ENCODE measurements around the gene FBXL13. TPM values are rescaled to one million over a fixed set of nuclear protein-coding genes. Genes with fewer than 3 reads are reported as not detected.
"Not testable (repeated sequence)": the region's sequence is repeated elsewhere in the genome, so short reads cannot be mapped to it uniquely, and the experiment has no call there.

Gene FBXL13
- total RNA-seq, 1 experiment from 2014 or later = 2.5 TPM

GRCh38 chr7:103048833-103049232 lies 25.8 kb downstream of the FBXL13 start:
- Histone ChIP-seq H3K9me3 (ENCODE audit: control insufficient read depth, insufficient read depth, low read depth, low read length) (peaks cover 38% of the 10 kb centered on the region; the same call in 1 of the 2 replicates), H3K4me1 (ENCODE audit: control insufficient read depth, insufficient read depth, low read length) (no peaks in the 10 kb centered on the region), H3K27me3 (ENCODE audit: control insufficient read depth, insufficient read depth, low read length) (no peaks in the 10 kb centered on the region), H3K4me3 (ENCODE audit: low read depth in 2 of 2, low read length in 2 of 2) (no peak overlapping the region), H3K27ac (ENCODE audit: low read length) (no peak overlapping the region), H3K36me3 (ENCODE audit: control insufficient read depth, insufficient read depth, low read length) (no peaks in the 10 kb centered on the region)
- TF ChIP-seq POLR2AphosphoS5 (IDR thresholded peaks at IDR 0.05; ENCODE audit: low read depth, low read length) (no peak), SIN3A (IDR thresholded peaks at IDR 0.05; ENCODE audit: borderline replicate concordance, insufficient read depth, low read depth, low read length) (no peak), REST (IDR thresholded peaks at IDR 0.05; ENCODE audit: insufficient read depth in 1 of 2, low read depth in 2 of 2, low read length in 1 of 2) (no peak), CTCF (IDR thresholded peaks at IDR 0.05) (no peak), TCF7L2 (IDR thresholded peaks at IDR 0.05; ENCODE audit: low read depth, low read length) (no peak)
- POLR2A ChIA-PET = no interaction called here
- ATAC-seq = no peak
- no TSS peak for BruUV-seq (replicated peaks)
- in situ Hi-C loops (cut with HindIII; ENCODE audit: low pct_unique_long_range_greater_than_20kb, low sequenced_read_pairs) (no loop called here), intact Hi-C loops (cut with micrococcal nuclease; ENCODE audit: unreplicated experiment) (no loop called here)
- CTCF ChIA-PET = no interaction called here
- no peak for DNase-seq (ENCODE audit: low read depth, low spot score)

GRCh38 chr7:103041815-103042214 lies 32.8 kb downstream of the FBXL13 start:
- peaks cover 12% of the 10 kb centered on the region; the same call in 1 of the 2 replicates for H3K9me3 ChIP-seq (ENCODE audit: control insufficient read depth, insufficient read depth, low read depth, low read length)
- ATAC-seq = not testable (repeated sequence)

GRCh38 chr7:103037823-103038739 lies 36.5 kb downstream of the FBXL13 start:
- intact Hi-C loops (cut with micrococcal nuclease; ENCODE audit: unreplicated experiment); DNase-seq (ENCODE audit: low read depth, low spot score); H3K4me1 ChIP-seq (ENCODE audit: control insufficient read depth, insufficient read depth, low read length); H3K36me3 ChIP-seq (ENCODE audit: control insufficient read depth, insufficient read depth, low read length); H3K9me3 ChIP-seq (ENCODE audit: control insufficient read depth, insufficient read depth, low read depth, low read length); BruUV-seq (replicated peaks); H3K4me3 ChIP-seq (ENCODE audit: low read depth in 2 of 2, low read length in 2 of 2); in situ Hi-C loops (cut with HindIII; ENCODE audit: low pct_unique_long_range_greater_than_20kb, low sequenced_read_pairs); CTCF ChIA-PET; ATAC-seq; H3K27ac ChIP-seq (ENCODE audit: low read length); H3K27me3 ChIP-seq (ENCODE audit: control insufficient read depth, insufficient read depth, low read length): not testable (repeated sequence)
- POLR2A ChIA-PET = interaction anchor here (0.7 kb wide), 1 partner anchor 280 kb away, joined by 6 read pairs; no protein-coding TSS in a partner anchor

More at GRCh38 chr7:103041815-103042214, 32.8 kb downstream of the FBXL13 start:
- H3K27ac ChIP-seq (ENCODE audit: low read length); H3K4me3 ChIP-seq (ENCODE audit: low read depth in 2 of 2, low read length in 2 of 2); in situ Hi-C loops (cut with HindIII; ENCODE audit: low pct_unique_long_range_greater_than_20kb, low sequenced_read_pairs); DNase-seq (ENCODE audit: low read depth, low spot score); CTCF ChIA-PET; H3K4me1 ChIP-seq (ENCODE audit: control insufficient read depth, insufficient read depth, low read length); H3K27me3 ChIP-seq (ENCODE audit: control insufficient read depth, insufficient read depth, low read length); BruUV-seq (replicated peaks); POLR2A ChIA-PET; H3K36me3 ChIP-seq (ENCODE audit: control insufficient read depth, insufficient read depth, low read length); intact Hi-C loops (cut with micrococcal nuclease; ENCODE audit: unreplicated experiment): not testable (repeated sequence)
